ENCODE measurements around the gene BOC.

Gene BOC

DNA sequence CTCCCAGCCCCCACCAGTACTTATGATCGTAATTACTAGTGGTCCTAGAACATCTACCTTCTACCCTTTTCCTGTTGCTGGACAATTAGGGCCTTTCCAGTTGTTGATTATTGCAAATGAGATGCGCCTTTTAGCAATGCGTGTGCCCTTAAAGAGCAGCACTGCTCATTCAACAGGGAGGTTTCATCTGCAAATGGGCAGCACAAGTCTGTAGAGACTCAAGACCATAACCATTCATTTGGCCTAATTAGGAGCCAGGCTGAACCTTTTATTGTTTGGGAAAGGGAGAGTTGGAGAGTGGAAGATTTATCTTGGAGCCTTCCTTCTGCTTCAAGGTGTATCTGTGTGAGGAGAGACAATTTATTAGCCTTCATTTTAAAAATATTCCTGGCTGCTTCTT, 42.3 kb downstream of the BOC start:
- H3K4me3 ChIP-seq (ENCODE audit: low read depth, low read length), result no peak overlapping the region
- TF ChIP-seq, protein P1, sequence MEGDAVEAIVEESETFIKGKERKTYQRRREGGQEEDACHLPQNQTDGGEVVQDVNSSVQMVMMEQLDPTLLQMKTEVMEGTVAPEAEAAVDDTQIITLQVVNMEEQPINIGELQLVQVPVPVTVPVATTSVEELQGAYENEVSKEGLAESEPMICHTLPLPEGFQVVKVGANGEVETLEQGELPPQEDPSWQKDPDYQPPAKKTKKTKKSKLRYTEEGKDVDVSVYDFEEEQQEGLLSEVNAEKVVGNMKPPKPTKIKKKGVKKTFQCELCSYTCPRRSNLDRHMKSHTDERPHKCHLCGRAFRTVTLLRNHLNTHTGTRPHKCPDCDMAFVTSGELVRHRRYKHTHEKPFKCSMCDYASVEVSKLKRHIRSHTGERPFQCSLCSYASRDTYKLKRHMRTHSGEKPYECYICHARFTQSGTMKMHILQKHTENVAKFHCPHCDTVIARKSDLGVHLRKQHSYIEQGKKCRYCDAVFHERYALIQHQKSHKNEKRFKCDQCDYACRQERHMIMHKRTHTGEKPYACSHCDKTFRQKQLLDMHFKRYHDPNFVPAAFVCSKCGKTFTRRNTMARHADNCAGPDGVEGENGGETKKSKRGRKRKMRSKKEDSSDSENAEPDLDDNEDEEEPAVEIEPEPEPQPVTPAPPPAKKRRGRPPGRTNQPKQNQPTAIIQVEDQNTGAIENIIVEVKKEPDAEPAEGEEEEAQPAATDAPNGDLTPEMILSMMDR (IDR thresholded peaks at IDR 0.05; ENCODE audit: low read depth, low read length), result no peak
- no peak for DNase-seq (ENCODE audit: low read depth, low spot score)
- in situ Hi-C loops (cut with HindIII; ENCODE audit: low sequenced_read_pairs), result no loop called here

DNA sequence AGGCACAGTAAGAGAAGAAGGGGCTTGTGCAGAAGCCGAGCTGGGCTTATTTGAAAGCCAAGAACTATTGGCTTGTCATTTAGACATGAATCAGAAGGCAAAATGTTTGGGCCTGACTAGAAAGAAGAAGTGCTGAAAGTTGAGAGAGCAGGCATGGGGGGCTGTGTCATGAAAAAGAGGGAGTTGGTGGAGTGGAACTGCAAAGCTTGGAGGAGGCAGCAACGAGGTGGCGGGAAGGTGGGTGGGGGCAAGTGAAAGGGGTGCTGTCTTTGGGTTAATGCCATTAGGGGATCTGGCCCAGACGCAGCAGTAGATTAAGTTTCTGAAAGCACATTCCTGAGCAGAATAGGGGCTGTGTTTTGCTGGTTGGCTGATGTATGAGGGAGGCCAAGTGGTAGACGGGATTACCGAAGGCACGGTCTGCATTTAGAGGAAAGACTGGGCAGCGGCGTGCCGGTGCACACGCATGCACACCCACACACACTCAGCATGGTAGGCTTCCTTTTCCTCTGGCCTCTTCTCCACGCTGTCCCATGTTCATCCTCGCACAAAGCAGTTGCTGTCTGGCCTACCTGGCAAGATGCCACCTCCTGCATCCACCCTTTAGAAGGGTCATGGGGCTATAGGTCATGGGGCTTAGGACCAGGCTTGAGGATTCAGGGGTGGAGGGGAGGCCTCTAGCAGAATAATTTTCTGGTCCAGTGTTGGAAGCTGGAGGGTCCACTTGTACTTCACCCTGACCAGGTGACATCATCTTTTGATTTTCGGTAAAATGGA, 43.0 kb downstream of the BOC start:
- TF ChIP-seq, protein P1 (IDR thresholded peaks at IDR 0.05; ENCODE audit: low read depth, low read length), result no peak
- H3K4me3 ChIP-seq (ENCODE audit: low read depth, low read length), result no peak overlapping the region
- no peak for DNase-seq (ENCODE audit: low read depth, low spot score)
- in situ Hi-C loops (cut with HindIII; ENCODE audit: low sequenced_read_pairs), result no loop called here

DNA sequence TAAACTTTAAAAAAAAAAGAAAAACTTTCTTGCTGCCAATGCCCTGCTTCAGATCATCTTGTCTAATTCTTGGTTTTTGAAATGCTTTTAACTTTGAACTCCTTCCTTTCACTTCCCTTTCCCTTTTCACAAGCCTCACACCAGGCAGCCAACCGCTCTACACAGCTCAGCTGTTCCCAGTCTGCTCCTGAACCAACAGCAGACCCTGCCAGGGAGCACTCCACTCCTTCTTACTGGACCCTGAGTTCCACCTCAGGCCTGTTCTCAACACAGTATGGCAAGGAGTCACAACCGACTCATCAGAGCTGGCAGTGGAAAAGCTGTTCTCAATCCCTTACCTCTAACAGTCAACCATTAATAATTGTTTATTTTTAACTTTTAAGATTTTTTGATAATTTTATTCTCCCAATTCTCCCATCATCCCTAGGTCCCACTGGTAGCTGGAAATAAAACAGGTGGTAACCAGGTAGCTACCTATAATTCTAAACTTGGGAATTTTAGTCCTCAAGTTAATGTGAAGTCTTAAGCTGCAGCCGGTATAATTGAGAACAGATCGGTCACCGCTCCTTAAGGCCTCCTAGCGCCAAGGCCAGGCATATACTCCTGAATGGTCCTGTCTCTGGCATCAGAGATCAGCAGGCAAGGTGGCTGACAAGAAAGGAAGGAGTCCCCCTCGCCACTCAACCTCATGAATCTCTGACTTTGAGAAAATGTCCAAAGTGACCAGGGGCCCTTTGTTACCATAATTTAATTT, 43.9 kb downstream of the BOC start:
- H3K4me3 ChIP-seq (ENCODE audit: low read depth, low read length), result no peak overlapping the region
- DNase-seq (ENCODE audit: low read depth, low spot score), result no peak
- TF ChIP-seq, protein P1 (IDR thresholded peaks at IDR 0.05; ENCODE audit: low read depth, low read length), result peak; percentile 20
- in situ Hi-C loops (cut with HindIII; ENCODE audit: low sequenced_read_pairs), result no loop called here

GRCh38 chr3:113255854-113256615, 44.7 kb downstream of the BOC start:
- DNase-seq (ENCODE audit: low read depth, low spot score), result no peak
- no peak overlapping the region for H3K4me3 ChIP-seq (ENCODE audit: low read depth, low read length)
- TF ChIP-seq, protein P1 (IDR thresholded peaks at IDR 0.05; ENCODE audit: low read depth, low read length), result no peak
- in situ Hi-C loops (cut with HindIII; ENCODE audit: low sequenced_read_pairs), result no loop called here

GRCh38 chr3:113258361-113258760, 47.0 kb downstream of the BOC start:
- DNase-seq (ENCODE audit: low read depth, low spot score), result no peak
- in situ Hi-C loops (cut with HindIII; ENCODE audit: low sequenced_read_pairs), result no loop called here
- H3K4me3 ChIP-seq (ENCODE audit: low read depth, low read length), result no peak overlapping the region
- TF ChIP-seq, protein P1 (IDR thresholded peaks at IDR 0.05; ENCODE audit: low read depth, low read length), result peak; percentile 28

GRCh38 chr3:113259196-113259595, 47.8 kb downstream of the BOC start:
- in situ Hi-C loops (cut with HindIII; ENCODE audit: low sequenced_read_pairs), result no loop called here
- DNase-seq (ENCODE audit: low read depth, low spot score), result no peak
- TF ChIP-seq, protein P1 (IDR thresholded peaks at IDR 0.05; ENCODE audit: low read depth, low read length), result no peak
- H3K4me3 ChIP-seq (ENCODE audit: low read depth, low read length), result no peak overlapping the region
